HepG2 (cell line): ENCODE measurements around the gene TASP1. TPM values are rescaled to one million over a fixed set of nuclear protein-coding genes. Genes with fewer than 3 reads are reported as not detected.
A peak's percentile ranks its signal among the peaks of the same experiment; 100 is the strongest.

Source experiments
- FOXP1 ChIP-seq, 2 experiments: fragments of 450-650 bp in 1 of 2; IDR thresholded peaks; 2 replicates each; pipeline ENCODE4 v1.6.1; 2017 to 2018; ENCODE audit warnings: antibody characterized with exemption in 1 of 2
- IKZF1 ChIP-seq: fragments of 450-650 bp; IDR thresholded peaks from 2 replicates; pipeline ENCODE4 v1.7.1; 2016
- NBN ChIP-seq: fragments of 450-650 bp; conservative IDR thresholded peaks from 2 replicates; pipeline ENCODE4 v1.6.1; 2017
- NFRKB ChIP-seq: fragments of 450-650 bp; IDR thresholded peaks from 2 replicates; pipeline ENCODE4 v1.6.1; 2017
- ZFY ChIP-seq: sonication (generic); formaldehyde crosslinking; IDR thresholded peaks from 2 replicates; pipeline ENCODE4 v1.4.0; 2020; ENCODE audit warnings: missing genetic modification reagents
- polyA plus RNA-seq, 8 experiments: library from polyadenylated mRNA; depleted of rRNA in 3 of 8; stranded (reverse) in 7 of 8; unstranded in 1 of 8; fragments of >200 nt; fragmentation: Illumina TruSeq in 4 of 8; extraction: Trizol in 4 of 8; gene quantifications; 2 replicates each; pipeline versions ENCODE4 v1.2.1 to v1.2.3, GENCODE V29; 2011 to 2016; ENCODE audit warnings: low read depth in 4 of 8, missing spikeins in 1 of 8, mixed read lengths in 1 of 8; ENCODE audit not compliant: insufficient read depth in 1 of 8
- total RNA-seq, 5 experiments: library from RNA; depleted of rRNA; stranded (reverse); fragments of >200 nt; fragmentation: Illumina TruSeq; extraction: Trizol; gene quantifications; 2 replicates each; pipeline ENCODE4 v1.2.3, GENCODE V29; 2016; ENCODE audit warnings: low read depth in 1 of 5
- TF ChIP-seq, protein P1 (sequence below), 2 experiments: fragments of 450-650 bp in 1 of 2; sonication (generic) in 1 of 2; formaldehyde crosslinking in 1 of 2; IDR thresholded peaks; 2 replicates each; pipeline versions ENCODE4 v1.6.1 to v1.8.0; 2016 to 2022; ENCODE audit warnings: antibody characterized with exemption in 1 of 2, mild to moderate bottlenecking in 1 of 2, missing genetic modification reagents in 1 of 2

Gene TASP1
- total and polyA plus RNA-seq, 2 of the 13 experiments (the other 11 are each of a cell fraction or from before 2014, with no cell fraction given): 10.0 to 25.2 TPM

DNA sequence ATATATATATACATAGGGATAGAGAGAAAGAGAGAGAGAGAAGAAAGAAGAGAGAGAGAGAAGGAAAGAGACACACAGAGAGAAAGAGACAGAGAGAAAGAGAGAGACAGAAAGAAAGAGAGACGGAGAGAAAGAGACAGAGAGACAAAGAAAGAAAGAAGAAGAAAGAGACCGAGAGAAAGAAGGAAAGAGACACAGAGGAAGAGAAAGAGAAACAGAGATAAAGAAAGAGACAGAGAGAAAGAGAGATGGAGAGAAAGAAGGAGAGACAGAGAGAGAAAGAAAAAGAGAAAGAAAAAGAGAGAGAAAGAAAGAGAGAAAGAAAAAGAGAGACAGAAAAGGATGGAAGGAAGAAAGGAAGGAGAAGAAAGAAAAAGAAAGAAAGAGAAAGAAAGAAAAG is 46.9 kb upstream of the TASP1 start (continued):
- TF ChIP-seq, protein P1, sequence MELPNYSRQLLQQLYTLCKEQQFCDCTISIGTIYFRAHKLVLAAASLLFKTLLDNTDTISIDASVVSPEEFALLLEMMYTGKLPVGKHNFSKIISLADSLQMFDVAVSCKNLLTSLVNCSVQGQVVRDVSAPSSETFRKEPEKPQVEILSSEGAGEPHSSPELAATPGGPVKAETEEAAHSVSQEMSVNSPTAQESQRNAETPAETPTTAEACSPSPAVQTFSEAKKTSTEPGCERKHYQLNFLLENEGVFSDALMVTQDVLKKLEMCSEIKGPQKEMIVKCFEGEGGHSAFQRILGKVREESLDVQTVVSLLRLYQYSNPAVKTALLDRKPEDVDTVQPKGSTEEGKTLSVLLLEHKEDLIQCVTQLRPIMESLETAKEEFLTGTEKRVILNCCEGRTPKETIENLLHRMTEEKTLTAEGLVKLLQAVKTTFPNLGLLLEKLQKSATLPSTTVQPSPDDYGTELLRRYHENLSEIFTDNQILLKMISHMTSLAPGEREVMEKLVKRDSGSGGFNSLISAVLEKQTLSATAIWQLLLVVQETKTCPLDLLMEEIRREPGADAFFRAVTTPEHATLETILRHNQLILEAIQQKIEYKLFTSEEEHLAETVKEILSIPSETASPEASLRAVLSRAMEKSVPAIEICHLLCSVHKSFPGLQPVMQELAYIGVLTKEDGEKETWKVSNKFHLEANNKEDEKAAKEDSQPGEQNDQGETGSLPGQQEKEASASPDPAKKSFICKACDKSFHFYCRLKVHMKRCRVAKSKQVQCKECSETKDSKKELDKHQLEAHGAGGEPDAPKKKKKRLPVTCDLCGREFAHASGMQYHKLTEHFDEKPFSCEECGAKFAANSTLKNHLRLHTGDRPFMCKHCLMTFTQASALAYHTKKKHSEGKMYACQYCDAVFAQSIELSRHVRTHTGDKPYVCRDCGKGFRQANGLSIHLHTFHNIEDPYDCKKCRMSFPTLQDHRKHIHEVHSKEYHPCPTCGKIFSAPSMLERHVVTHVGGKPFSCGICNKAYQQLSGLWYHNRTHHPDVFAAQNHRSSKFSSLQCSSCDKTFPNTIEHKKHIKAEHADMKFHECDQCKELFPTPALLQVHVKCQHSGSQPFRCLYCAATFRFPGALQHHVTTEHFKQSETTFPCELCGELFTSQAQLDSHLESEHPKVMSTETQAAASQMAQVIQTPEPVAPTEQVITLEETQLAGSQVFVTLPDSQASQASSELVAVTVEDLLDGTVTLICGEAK (IDR thresholded peaks at IDR 0.05): peak; percentile 28; the same call in 1 of the 2 replicates
- TF ChIP-seq, protein P1 (CRISPR knock-in tag; IDR thresholded peaks at IDR 0.05): no peak
- TF ChIP-seq NFRKB: no peak; the same call in 1 of the 2 replicates
- TF ChIP-seq FOXP1 (IDR thresholded peaks at IDR 0.05): peak; percentile 16; the same call in 1 of the 2 replicates
- no peak for TF ChIP-seq FOXP1 (CRISPR knock-in tag; IDR thresholded peaks at IDR 0.05)
- TF ChIP-seq ZFY (CRISPR knock-in tag): no peak
- TF ChIP-seq IKZF1: 0 out of 2 replicates have a peak, but pooled peaks have one; percentile 64
- TF ChIP-seq NBN: 0 out of 2 replicates have a peak, but pooled peaks have one; percentile 38
